Esophagus muscularis mucosa (tissue), 4 donors: ENCODE results near the gene STRADB. TPM values are rescaled to one million over a fixed set of nuclear protein-coding genes. Genes with fewer than 3 reads are reported as not detected.
"Not testable (repeated sequence)": the region's sequence is repeated elsewhere in the genome, so short reads cannot be mapped to it uniquely, and the experiment has no call there.

Source experiments
- DNase-seq: peaks from one replicate; pipeline ENCODE4 v3.0.0-alpha.2; 2017; ENCODE audit errors: extremely low spot score
- H3K27ac ChIP-seq, 4 donors: fragments of 200-600 bp; sonication (generic); replicated peaks in 1 of 4; 1 replicate in 3 of 4; 2 replicates in 1 of 4; pipeline ENCODE4 v1.5.1; 2016 to 2019; ENCODE audit warnings: mild to moderate bottlenecking in 1 of 4
- H3K27me3 ChIP-seq, 4 donors: fragments of 200-600 bp; sonication (generic); one replicate each; pipeline versions ENCODE4 v1.5.1 to v1.6.0; 2016 to 2019
- H3K36me3 ChIP-seq, 4 donors: fragments of 200-600 bp; sonication (generic); one replicate each; pipeline ENCODE4 v1.5.1; 2016 to 2019
- H3K4me1 ChIP-seq, 4 donors: fragments of 200-600 bp; sonication (generic); one replicate each; pipeline ENCODE4 v1.5.1; 2016 to 2019
- H3K4me3 ChIP-seq, 4 donors: fragments of 200-600 bp; sonication (generic); 1 replicate in 2 of 4; 2 replicates in 2 of 4; pipeline ENCODE4 v1.5.1; 2016 to 2019; ENCODE audit warnings: mild to moderate bottlenecking in 4 of 4, moderate library complexity in 1 of 4
- H3K9me3 ChIP-seq, 4 donors: fragments of 200-600 bp; sonication (generic); 1 replicate in 3 of 4; 2 replicates in 1 of 4; pipeline ENCODE4 v1.5.1; 2016 to 2019
- CTCF ChIP-seq, 3 experiments: fragments of 200-600 bp in 2 of 3; fragments of 450-650 bp in 1 of 3; sonication (generic) in 2 of 3; IDR thresholded peaks; one replicate each; pipeline ENCODE4 v1.5.1; 2017 to 2019; ENCODE audit warnings: antibody characterized with exemption in 3 of 3, mild to moderate bottlenecking in 2 of 3, moderate library complexity in 1 of 3
- EP300 ChIP-seq: sonication (generic); formaldehyde crosslinking; IDR thresholded peaks from one replicate; pipeline ENCODE4 v1.6.1; 2017; ENCODE audit warnings: antibody characterized with exemption
- POLR2A ChIP-seq: fragments of 450-650 bp; IDR thresholded peaks from one replicate; pipeline ENCODE4 v1.6.1; 2017; ENCODE audit warnings: antibody characterized with exemption, moderate library complexity, mild to moderate bottlenecking, low read depth
- POLR2AphosphoS5 ChIP-seq, 2 donors: sonication (generic); formaldehyde crosslinking; IDR thresholded peaks; one replicate each; pipeline ENCODE4 v1.6.1; 2017; ENCODE audit warnings: antibody characterized with exemption in 2 of 2
- WGBS: methylation state at CpG from one replicate; pipeline ENCODE4 v1.1.5; 2018; 5-methylcytosine and 5-hydroxymethylcytosine counted together
- intact Hi-C: fragments of 100-400 bp; cut with DNase I; formaldehyde crosslinking; loops from one replicate; pipeline ENCODE4 v1.15.1; 2023
- total RNA-seq, 4 donors: library from RNA; depleted of rRNA; stranded (reverse); fragments of >200 nt; gene quantifications; one replicate each; pipeline versions ENCODE4 v1.1.0 to v1.2.1, GENCODE V29; 2016

The STRADB gene
- total RNA-seq, 4 donors from 2014 or later, result 13.6 to 15.6 (median 14.1) TPM

GRCh38 chr2:201430839-201431238, 20.7 kb upstream of the STRADB start:
- Histone ChIP-seq H3K4me3 (no peak overlapping the region), H3K9me3 (no peaks in the 10 kb centered on the region), H3K27me3 (no peaks in the 10 kb centered on the region), H3K4me1 (peaks cover 35 to 48% (median 38%) of the 10 kb centered on the region in 4 donors), H3K27ac (no peak overlapping the region), H3K36me3 (no peaks in the 10 kb centered on the region)
- intact Hi-C loops, result no loop called here
- no peak for TF ChIP-seq EP300
- TF ChIP-seq CTCF (IDR thresholded peaks at IDR 0.05), result no peak
- no peak for TF ChIP-seq POLR2A
- TF ChIP-seq POLR2AphosphoS5 (IDR thresholded peaks at IDR 0.05), result no peak
- DNase-seq, result no peak
- WGBS, result 100% methylated on average over 4 of the region's 5 CpGs

GRCh38 chr2:201432038-201432620, 19.4 kb upstream of the STRADB start:
- WGBS, result 19% methylated on average over 4 of the region's 4 CpGs
- TF ChIP-seq CTCF (IDR thresholded peaks at IDR 0.05) (no peak), POLR2A (no peak), POLR2AphosphoS5 (IDR thresholded peaks at IDR 0.05) (peak in 1 of 2 donors; percentile 17)
- no peak overlapping the region for H3K4me3 ChIP-seq

GRCh38 chr2:201432621-201433393, 18.7 kb upstream of the STRADB start:
- no peaks in the 10 kb centered on the region for H3K36me3 ChIP-seq
- DNase-seq, result no peak
- 25% methylated on average over 5 of the region's 5 CpGs for WGBS
- peak overlapping the region in 2 of 4 donors; percentile 6 to 11 for H3K4me3 ChIP-seq
- no peaks in the 10 kb centered on the region for H3K9me3 ChIP-seq
- TF ChIP-seq POLR2A, result no peak
- TF ChIP-seq POLR2AphosphoS5 (IDR thresholded peaks at IDR 0.05), result no peak
- no peak for TF ChIP-seq EP300
- TF ChIP-seq CTCF (IDR thresholded peaks at IDR 0.05), result no peak
- peak overlapping the region; percentile 22 to 63 (median 48) for H3K27ac ChIP-seq
- H3K4me1 ChIP-seq, result peaks cover 36 to 53% (median 40%) of the 10 kb centered on the region in 4 donors
- intact Hi-C loops, result no loop called here
- no peaks in the 10 kb centered on the region for H3K27me3 ChIP-seq

More at GRCh38 chr2:201432038-201432620, 19.4 kb upstream of the STRADB start:
- H3K27me3 ChIP-seq, result no peaks in the 10 kb centered on the region
- DNase-seq, result no peak
- no peaks in the 10 kb centered on the region for H3K36me3 ChIP-seq
- intact Hi-C loops, result no loop called here
- H3K4me1 ChIP-seq, result peaks cover 36 to 53% (median 40%) of the 10 kb centered on the region in 4 donors
- H3K27ac ChIP-seq, result peak overlapping the region; percentile 31 to 63 (median 48)
- no peaks in the 10 kb centered on the region for H3K9me3 ChIP-seq

- Histone ChIP-seq H3K27me3 (no peaks in the 10 kb centered on the region), H3K36me3 (no peaks in the 10 kb centered on the region), H3K9me3 (no peaks in the 10 kb centered on the region), H3K4me1 (peaks cover 36 to 53% (median 42%) of the 10 kb centered on the region in 4 donors), H3K4me3 (peak overlapping the region in 2 of 4 donors; percentile 6 to 11), H3K27ac (peak overlapping the region; percentile 22 to 63 (median 48))
- WGBS, result 59% methylated on average over 11 of the region's 11 CpGs
- TF ChIP-seq EP300, result no peak
- intact Hi-C loops, result no loop called here
- DNase-seq, result no peak
These were observed 18.0 kb upstream of the STRADB start for GRCh38 chr2:201433394-201433995.

GRCh38 chr2:201436141-201436540, 15.4 kb upstream of the STRADB start:
- intact Hi-C loops, result no loop called here
- DNase-seq, result no peak
- TF ChIP-seq POLR2AphosphoS5 (IDR thresholded peaks at IDR 0.05) (no peak), CTCF (IDR thresholded peaks at IDR 0.05) (no peak), POLR2A (no peak), EP300 (no peak)
- Histone ChIP-seq H3K27me3 (no peaks in the 10 kb centered on the region), H3K4me1 (peaks cover 42 to 56% (median 49%) of the 10 kb centered on the region in 4 donors), H3K4me3 (no peak overlapping the region), H3K9me3 (no peaks in the 10 kb centered on the region), H3K27ac (no peak overlapping the region), H3K36me3 (no peaks in the 10 kb centered on the region)
- 97% methylated on average over 2 of the region's 2 CpGs for WGBS

- H3K4me1 ChIP-seq, result peaks cover 24 to 42% (median 30%) of the 10 kb centered on the region in 4 donors
These were observed 12.1 kb upstream of the STRADB start for GRCh38 chr2:201439336-201439922.

More at GRCh38 chr2:201439336-201439922, 12.1 kb upstream of the STRADB start:
- H3K36me3 ChIP-seq, DNase-seq, H3K9me3 ChIP-seq, H3K4me3 ChIP-seq, H3K27ac ChIP-seq, H3K27me3 ChIP-seq, intact Hi-C loops: not testable (repeated sequence)
- WGBS, result 91% methylated on average over 1 of the region's 3 CpGs
